ENCODE measurements around the gene C21orf58. TPM values are rescaled to one million over a fixed set of nuclear protein-coding genes. Genes with fewer than 3 reads are reported as not detected.

Gene C21orf58
- total RNA-seq, 1 donor from 2014 or later = 20.7 TPM

DNA sequence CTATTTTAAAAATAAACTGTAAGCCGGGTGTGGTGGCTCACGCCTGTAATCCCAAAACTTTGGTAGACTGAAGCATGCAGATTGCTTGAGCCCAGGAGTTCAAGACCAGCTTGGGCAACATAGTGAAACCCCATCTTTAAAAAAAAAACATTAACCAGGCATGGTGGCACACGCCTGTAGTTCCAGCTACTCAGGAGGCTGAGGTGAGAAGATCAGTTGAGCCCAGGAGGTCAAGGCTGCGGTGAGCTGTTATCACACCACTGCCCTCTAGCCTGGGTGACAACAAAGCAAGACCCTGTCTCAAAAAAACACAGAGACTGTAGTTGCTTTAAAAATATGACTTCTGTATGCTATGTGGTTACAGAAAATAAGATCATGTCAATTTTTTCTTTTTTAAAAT is 70.8 kb downstream of the C21orf58 start:
- Mint-ChIP-seq H3K36me3 (peaks cover 53% of the 10 kb centered on the region), H3K4me3 (no peak overlapping the region), H3K27me3 (ENCODE audit: low read depth) (no peaks in the 10 kb centered on the region)

More for the DNA sequence above, 70.8 kb downstream of the C21orf58 start:
- no peak for DNase-seq (ENCODE audit: low spot score in 2 of 2, unreplicated experiment in 2 of 2)
- TF ChIP-seq, protein P1, sequence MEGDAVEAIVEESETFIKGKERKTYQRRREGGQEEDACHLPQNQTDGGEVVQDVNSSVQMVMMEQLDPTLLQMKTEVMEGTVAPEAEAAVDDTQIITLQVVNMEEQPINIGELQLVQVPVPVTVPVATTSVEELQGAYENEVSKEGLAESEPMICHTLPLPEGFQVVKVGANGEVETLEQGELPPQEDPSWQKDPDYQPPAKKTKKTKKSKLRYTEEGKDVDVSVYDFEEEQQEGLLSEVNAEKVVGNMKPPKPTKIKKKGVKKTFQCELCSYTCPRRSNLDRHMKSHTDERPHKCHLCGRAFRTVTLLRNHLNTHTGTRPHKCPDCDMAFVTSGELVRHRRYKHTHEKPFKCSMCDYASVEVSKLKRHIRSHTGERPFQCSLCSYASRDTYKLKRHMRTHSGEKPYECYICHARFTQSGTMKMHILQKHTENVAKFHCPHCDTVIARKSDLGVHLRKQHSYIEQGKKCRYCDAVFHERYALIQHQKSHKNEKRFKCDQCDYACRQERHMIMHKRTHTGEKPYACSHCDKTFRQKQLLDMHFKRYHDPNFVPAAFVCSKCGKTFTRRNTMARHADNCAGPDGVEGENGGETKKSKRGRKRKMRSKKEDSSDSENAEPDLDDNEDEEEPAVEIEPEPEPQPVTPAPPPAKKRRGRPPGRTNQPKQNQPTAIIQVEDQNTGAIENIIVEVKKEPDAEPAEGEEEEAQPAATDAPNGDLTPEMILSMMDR (IDR thresholded peaks at IDR 0.05; ENCODE audit: unreplicated experiment) = no peak
- H3K27ac Mint-ChIP-seq = no peak overlapping the region
- H3K9me3 Mint-ChIP-seq = no peaks in the 10 kb centered on the region
- no peaks in the 10 kb centered on the region for H3K4me1 Mint-ChIP-seq

Other genes with a start within 250 kb of the C21orf58 start
- gene COL6A2, start 225.8 kb downstream of the C21orf58 start, total RNA-seq = 846 to 986 TPM (median 933 TPM) in 3 replicates
- 8.8 to 12.5 TPM (median 9.6 TPM) in 3 replicates for gene FTCD, start 168.3 kb downstream of the C21orf58 start, total RNA-seq
- gene SPATC1L, start 139.4 kb downstream of the C21orf58 start, total RNA-seq = 27.5 to 28.1 TPM (median 27.6 TPM) in 3 replicates
- 78.2 to 85.8 TPM (median 80.6 TPM) in 3 replicates for gene LSS, start 95.1 kb downstream of the C21orf58 start, total RNA-seq
- gene MCM3AP, start 38.3 kb downstream of the C21orf58 start, total RNA-seq = 138 to 150 TPM (median 139 TPM) in 3 replicates
- 17.2 to 18.4 TPM (median 17.7 TPM) in 3 replicates for gene YBEY, start 37.5 kb downstream of the C21orf58 start, total RNA-seq
- 32.6 to 42.4 TPM (median 41.8 TPM) in 3 replicates for gene PCNT, start 286 bp upstream of the C21orf58 start, total RNA-seq
- gene DIP2A, start 135.0 kb upstream of the C21orf58 start, total RNA-seq = 54.6 to 57.2 TPM (median 56.9 TPM) in 3 replicates

All from mesothelial cell of epicardium (in vitro differentiated cells).